Astrocyte of the spinal cord (primary cell): ENCODE data around the gene COL1A1.

Source experiments
- DNase-seq: peaks from one replicate; pipeline ENCODE4 v3.0.0; 2011; ENCODE audit warnings: low read depth, low spot score
- H3K4me3 ChIP-seq: 2 replicates; pipeline ENCODE4 v1.5.1; 2011; ENCODE audit warnings: low read depth, mild to moderate bottlenecking, low read length, moderate library complexity
- CTCF ChIP-seq: IDR thresholded peaks from 2 replicates; pipeline ENCODE4 v1.5.1; 2012; ENCODE audit warnings: low read depth, mild to moderate bottlenecking, low read length, inconsistent platforms
- in situ Hi-C: cut with HindIII; loops from 2 replicates; pipeline ENCODE4 v1.10.0; 2017; ENCODE audit warnings: low sequenced_read_pairs

The COL1A1 gene

DNA sequence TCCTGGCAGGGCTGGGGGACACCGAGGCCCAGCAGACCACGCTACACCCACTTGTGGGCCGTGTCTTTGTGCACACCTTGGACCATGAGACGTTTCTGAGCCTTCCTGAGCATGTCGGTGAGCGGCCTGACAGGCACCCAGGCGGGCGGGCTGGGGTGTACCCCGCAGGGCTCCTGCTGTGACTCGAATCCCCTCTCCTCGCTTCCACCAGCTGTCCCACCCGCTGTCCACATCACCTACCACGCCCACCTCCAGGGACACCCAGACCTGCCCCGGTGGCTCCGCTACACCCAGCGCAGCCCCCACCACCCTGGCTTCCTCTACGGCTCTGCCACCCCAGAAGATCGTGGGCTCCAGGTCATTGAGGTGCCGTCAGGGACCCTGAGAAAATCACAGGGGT lies 34.1 kb downstream of the COL1A1 start:
- no peak overlapping the region for H3K4me3 ChIP-seq
- DNase-seq: no peak
- no peak for TF ChIP-seq CTCF
- in situ Hi-C loops: no loop called here

- TF ChIP-seq CTCF: no peak
- H3K4me3 ChIP-seq: no peak overlapping the region
- in situ Hi-C loops: no loop called here
- DNase-seq: no peak
These were observed 34.8 kb downstream of the COL1A1 start for GRCh38 chr17:50166518-50167181.

DNA sequence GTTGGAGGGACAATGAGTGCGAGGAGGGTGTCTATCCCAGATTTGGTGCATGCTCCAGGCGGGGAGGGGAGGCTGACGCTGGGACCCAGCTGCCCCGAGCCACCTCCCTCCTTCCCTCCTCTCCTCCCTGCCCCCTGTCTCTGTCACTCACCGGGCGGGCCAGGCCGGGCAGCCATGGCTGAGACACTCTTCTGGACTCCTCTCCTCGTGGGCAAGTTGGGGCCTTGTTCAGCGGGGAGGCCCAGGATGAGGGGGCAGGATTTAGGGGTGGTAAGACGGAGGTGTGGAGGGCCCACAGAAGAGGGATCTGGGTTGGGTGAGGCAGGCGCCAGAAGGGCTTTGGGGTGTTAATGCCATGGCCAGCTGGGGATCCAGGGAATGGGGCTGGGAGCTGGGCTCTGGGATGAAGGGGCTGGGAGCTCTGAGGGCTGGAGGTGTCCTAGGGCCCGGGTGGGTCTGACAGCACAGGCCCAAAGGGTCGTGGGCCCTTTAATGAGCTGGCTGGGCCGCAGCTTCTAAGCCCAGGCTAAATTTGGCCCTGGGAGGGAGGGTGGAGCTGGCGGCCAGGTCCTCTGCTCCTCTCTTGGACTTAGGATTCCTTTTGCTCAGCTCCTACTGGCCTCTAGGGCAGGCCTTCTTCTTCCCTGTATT lies 35.4 kb downstream of the COL1A1 start, which contains the start of gene SGCA:
TSS of gene SGCA (plus strand) at position 139 of the 651 bp plus-strand sequence. CDS start at position 175, 36 bp downstream.
- in situ Hi-C loops: no loop called here
- DNase-seq: no peak
- H3K4me3 ChIP-seq: no peak within 1 kb of the TSS
- TF ChIP-seq CTCF: no peak

GRCh38 chr17:50165466-50165865 lies 36.0 kb downstream of the COL1A1 start:
- no peak for DNase-seq
- H3K4me3 ChIP-seq: no peak overlapping the region
- in situ Hi-C loops: no loop called here
- no peak for TF ChIP-seq CTCF

- DNase-seq: no peak
- in situ Hi-C loops: no loop called here
- H3K4me3 ChIP-seq: no peak overlapping the region
- no peak for TF ChIP-seq CTCF
These were observed 36.4 kb downstream of the COL1A1 start for GRCh38 chr17:50165066-50165465.

GRCh38 chr17:50164697-50164988 lies 36.8 kb downstream of the COL1A1 start:
- DNase-seq: no peak
- H3K4me3 ChIP-seq: no peak overlapping the region
- in situ Hi-C loops: no loop called here
- no peak for TF ChIP-seq CTCF
